HL-60 (cell line): ENCODE measurements around the gene MTA2.

Source experiments
- DNase-seq, 2 experiments: peaks; one replicate each; pipeline ENCODE4 v3.0.0-alpha.2; 2010 to 2020; ENCODE audit warnings: low read depth in 1 of 2, low spot score in 1 of 2
- H3K27ac ChIP-seq: fragments of 250-450 bp; sonication (Bioruptor Pico); replicated peaks from 2 replicates; pipeline ENCODE4 v1.5.1; 2020; ENCODE audit warnings: mild to moderate bottlenecking, moderate library complexity
- H3K27me3 ChIP-seq: fragments of 250-450 bp; sonication (Bioruptor Pico); 2 replicates; pipeline ENCODE4 v1.5.1; 2021; ENCODE audit warnings: mild to moderate bottlenecking, moderate library complexity; ENCODE audit not compliant: insufficient read depth, poor library complexity, severe bottlenecking
- H3K4me3 ChIP-seq: replicated peaks from 2 replicates; pipeline ENCODE4 v1.5.1; 2011; ENCODE audit warnings: mild to moderate bottlenecking, control low read depth, low read length; ENCODE audit not compliant: insufficient read depth
- GABPA ChIP-seq: IDR thresholded peaks from 2 replicates; pipeline ENCODE4 v1.6.1; 2012; ENCODE audit warnings: low read depth
- POLR2AphosphoS5 ChIP-seq: IDR thresholded peaks from 2 replicates; pipeline ENCODE4 v1.6.1; 2012; ENCODE audit warnings: low read depth
- SPI1 ChIP-seq: IDR thresholded peaks from 2 replicates; pipeline ENCODE4 v1.6.1; 2012; ENCODE audit warnings: low read depth, mild to moderate bottlenecking, borderline replicate concordance
- TF ChIP-seq, protein P1 (sequence below): IDR thresholded peaks from one replicate; pipeline ENCODE4 v1.5.1; 2011; ENCODE audit warnings: low read length, control low read depth, inconsistent platforms; ENCODE audit not compliant: insufficient read depth
- TF ChIP-seq, protein P2 (sequence below): IDR thresholded peaks from 2 replicates; pipeline ENCODE4 v1.6.1; 2012; ENCODE audit warnings: low read depth; ENCODE audit not compliant: insufficient replicate concordance

Gene MTA2

DNA sequence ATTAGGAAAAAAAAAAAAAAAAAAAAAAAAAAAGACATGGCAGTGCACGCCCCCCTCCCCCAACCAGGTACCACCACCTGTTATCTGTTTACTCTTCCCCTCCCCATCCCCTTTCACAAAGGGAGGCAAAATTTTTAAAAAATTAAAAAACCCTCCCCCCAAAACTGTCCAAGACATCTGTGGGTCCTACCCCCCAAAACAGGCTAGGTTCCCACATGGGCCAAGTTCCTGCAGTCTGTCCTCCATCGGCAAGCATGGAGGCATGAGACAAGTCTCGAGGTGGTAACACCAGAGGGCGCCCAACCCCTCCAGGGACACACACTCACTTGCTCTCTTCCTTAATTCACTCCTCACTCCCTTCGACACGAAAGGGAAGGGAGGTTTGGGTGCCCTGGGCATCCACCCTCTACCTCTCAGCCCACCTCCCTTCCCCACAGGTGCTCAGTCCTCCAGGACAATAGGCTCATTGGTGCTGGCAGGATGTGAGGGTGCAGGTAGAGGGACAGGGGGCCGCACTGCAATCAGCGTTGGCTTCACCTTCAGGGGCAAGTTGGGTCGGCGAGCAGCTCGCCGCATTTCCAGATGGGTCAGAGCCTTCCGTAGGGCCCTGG is 8.1 kb downstream of the MTA2 start:
- peak; percentile 79 to 93 for DNase-seq
- Histone ChIP-seq H3K27ac (no peak overlapping the region), H3K4me3 (no peak overlapping the region), H3K27me3 (no peaks in the 10 kb centered on the region)
- peak; percentile 37; the same call in 1 of the 2 replicates for TF ChIP-seq SPI1
- TF ChIP-seq, protein P1, sequence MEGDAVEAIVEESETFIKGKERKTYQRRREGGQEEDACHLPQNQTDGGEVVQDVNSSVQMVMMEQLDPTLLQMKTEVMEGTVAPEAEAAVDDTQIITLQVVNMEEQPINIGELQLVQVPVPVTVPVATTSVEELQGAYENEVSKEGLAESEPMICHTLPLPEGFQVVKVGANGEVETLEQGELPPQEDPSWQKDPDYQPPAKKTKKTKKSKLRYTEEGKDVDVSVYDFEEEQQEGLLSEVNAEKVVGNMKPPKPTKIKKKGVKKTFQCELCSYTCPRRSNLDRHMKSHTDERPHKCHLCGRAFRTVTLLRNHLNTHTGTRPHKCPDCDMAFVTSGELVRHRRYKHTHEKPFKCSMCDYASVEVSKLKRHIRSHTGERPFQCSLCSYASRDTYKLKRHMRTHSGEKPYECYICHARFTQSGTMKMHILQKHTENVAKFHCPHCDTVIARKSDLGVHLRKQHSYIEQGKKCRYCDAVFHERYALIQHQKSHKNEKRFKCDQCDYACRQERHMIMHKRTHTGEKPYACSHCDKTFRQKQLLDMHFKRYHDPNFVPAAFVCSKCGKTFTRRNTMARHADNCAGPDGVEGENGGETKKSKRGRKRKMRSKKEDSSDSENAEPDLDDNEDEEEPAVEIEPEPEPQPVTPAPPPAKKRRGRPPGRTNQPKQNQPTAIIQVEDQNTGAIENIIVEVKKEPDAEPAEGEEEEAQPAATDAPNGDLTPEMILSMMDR = peak; percentile 75
- TF ChIP-seq POLR2AphosphoS5 = peak; percentile 46; the same call in 1 of the 2 replicates
- TF ChIP-seq GABPA = no peak
- TF ChIP-seq, protein P2, sequence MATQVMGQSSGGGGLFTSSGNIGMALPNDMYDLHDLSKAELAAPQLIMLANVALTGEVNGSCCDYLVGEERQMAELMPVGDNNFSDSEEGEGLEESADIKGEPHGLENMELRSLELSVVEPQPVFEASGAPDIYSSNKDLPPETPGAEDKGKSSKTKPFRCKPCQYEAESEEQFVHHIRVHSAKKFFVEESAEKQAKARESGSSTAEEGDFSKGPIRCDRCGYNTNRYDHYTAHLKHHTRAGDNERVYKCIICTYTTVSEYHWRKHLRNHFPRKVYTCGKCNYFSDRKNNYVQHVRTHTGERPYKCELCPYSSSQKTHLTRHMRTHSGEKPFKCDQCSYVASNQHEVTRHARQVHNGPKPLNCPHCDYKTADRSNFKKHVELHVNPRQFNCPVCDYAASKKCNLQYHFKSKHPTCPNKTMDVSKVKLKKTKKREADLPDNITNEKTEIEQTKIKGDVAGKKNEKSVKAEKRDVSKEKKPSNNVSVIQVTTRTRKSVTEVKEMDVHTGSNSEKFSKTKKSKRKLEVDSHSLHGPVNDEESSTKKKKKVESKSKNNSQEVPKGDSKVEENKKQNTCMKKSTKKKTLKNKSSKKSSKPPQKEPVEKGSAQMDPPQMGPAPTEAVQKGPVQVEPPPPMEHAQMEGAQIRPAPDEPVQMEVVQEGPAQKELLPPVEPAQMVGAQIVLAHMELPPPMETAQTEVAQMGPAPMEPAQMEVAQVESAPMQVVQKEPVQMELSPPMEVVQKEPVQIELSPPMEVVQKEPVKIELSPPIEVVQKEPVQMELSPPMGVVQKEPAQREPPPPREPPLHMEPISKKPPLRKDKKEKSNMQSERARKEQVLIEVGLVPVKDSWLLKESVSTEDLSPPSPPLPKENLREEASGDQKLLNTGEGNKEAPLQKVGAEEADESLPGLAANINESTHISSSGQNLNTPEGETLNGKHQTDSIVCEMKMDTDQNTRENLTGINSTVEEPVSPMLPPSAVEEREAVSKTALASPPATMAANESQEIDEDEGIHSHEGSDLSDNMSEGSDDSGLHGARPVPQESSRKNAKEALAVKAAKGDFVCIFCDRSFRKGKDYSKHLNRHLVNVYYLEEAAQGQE = no peak

DNA sequence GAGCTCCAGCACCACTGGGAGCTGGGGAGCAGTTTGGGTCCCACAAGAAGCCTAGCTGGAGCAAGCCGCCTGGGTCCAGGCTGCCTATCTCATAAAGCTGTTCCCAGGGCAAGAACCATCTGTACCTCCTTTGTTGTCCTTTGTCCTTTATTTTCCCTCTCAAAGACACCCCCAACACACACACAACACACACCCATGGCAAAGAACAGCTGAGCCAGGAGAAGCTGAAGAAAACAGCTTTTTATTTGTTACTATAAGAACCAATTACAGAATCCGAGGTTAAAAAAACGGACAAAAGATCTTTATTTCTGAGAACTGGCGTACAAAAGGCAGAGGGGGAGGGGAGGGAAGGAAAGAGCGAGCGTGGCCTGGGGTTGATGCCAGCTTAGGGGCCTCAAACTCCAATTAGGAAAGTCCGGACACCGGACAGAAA is 8.7 kb downstream of the MTA2 start:
- no peak overlapping the region for H3K4me3 ChIP-seq
- H3K27ac ChIP-seq = peak overlapping the region; percentile 88
- no peaks in the 10 kb centered on the region for H3K27me3 ChIP-seq
- DNase-seq = no peak
- 0 out of 2 replicates have a peak, but pooled peaks have one; percentile 23 for TF ChIP-seq POLR2AphosphoS5
- TF ChIP-seq, protein P1 = no peak

DNA sequence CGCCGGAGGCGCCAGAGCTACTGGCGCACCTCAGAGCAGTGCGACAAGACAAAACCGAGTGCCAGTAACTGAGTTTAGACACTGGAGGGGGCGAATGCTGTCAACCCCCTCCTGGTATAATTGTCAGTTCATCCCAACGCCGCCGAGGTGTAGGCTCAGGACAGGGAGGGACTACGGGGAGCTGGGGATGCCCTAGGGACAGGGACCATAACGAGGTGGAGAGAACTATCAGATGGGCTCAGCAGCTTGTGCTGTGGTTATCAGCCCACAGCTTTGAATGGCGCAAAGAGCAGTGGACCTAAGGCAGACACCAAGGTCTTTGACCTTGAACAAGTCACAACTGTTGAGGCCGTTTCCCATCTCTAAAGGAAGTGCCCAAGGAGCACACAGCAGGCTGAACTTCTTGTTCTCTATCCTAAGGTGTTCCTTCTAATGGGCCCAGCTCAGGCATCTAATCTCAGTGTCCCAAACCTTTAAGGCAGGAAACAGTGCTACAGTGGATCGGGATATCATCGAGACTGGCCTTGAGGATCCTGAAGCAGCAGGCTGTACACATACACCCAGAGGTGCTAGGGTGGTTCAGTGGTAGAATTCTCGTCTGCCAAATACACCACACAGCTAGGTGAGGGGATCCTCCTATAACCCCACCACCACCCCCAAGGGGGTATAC is 9.4 kb downstream of the MTA2 start:
- TF ChIP-seq GABPA = no peak
- no peak for TF ChIP-seq SPI1
- TF ChIP-seq POLR2AphosphoS5 = no peak; the same call in none of the 2 replicates
- TF ChIP-seq, protein P2 = no peak
- TF ChIP-seq, protein P1 = no peak
- Histone ChIP-seq H3K27me3 (no peaks in the 10 kb centered on the region), H3K27ac (peak overlapping the region; percentile 88), H3K4me3 (peak overlapping the region; percentile 41)
- DNase-seq = no peak
